GM19023 (cell line): ENCODE data around the gene EEF1AKMT2.
"Not testable (repeated sequence)": the region's sequence is repeated elsewhere in the genome, so short reads cannot be mapped to it uniquely, and the experiment has no call there.

ENCODE experiments used
- ATAC-seq: cut with Tn5 transposase; IDR thresholded peaks from one replicate; pipeline ENCODE4 v1.9.1; 2021; ENCODE audit warnings: mild to moderate bottlenecking, moderate library complexity; ENCODE audit not compliant: unreplicated experiment

The EEF1AKMT2 gene

GRCh38 chr10:124756156-124756903, 35.4 kb downstream of the EEF1AKMT2 start:
- no peak for ATAC-seq

GRCh38 chr10:124755581-124755980, 36.1 kb downstream of the EEF1AKMT2 start:
- no peak for ATAC-seq

GRCh38 chr10:124754227-124754626, 37.5 kb downstream of the EEF1AKMT2 start:
- ATAC-seq: no peak

- no peak for ATAC-seq
Observed at GRCh38 chr10:124748953-124749645, 42.6 kb downstream of the EEF1AKMT2 start.

GRCh38 chr10:124748166-124748565, 43.5 kb downstream of the EEF1AKMT2 start:
- ATAC-seq: no peak

GRCh38 chr10:124747745-124748144, 43.9 kb downstream of the EEF1AKMT2 start:
- ATAC-seq: no peak

- ATAC-seq: no peak
Observed at GRCh38 chr10:124746992-124747391, 44.7 kb downstream of the EEF1AKMT2 start.

GRCh38 chr10:124746447-124746846, 45.2 kb downstream of the EEF1AKMT2 start:
- not testable (repeated sequence) for ATAC-seq

- ATAC-seq: no peak
Observed at GRCh38 chr10:124745673-124746072, 46.0 kb downstream of the EEF1AKMT2 start.

GRCh38 chr10:124745252-124745651, 46.4 kb downstream of the EEF1AKMT2 start:
- no peak for ATAC-seq

GRCh38 chr10:124744102-124745050, 47.3 kb downstream of the EEF1AKMT2 start, which contains the start of gene FAM53B:
TSS of gene FAM53B (minus strand) at chr10:124744378. CDS start at chr10:124706713, 37,665 bp downstream.
- peak; percentile 69 for ATAC-seq

- peak; percentile 24 for ATAC-seq
Observed at GRCh38 chr10:124743191-124744101, 48.2 kb downstream of the EEF1AKMT2 start.

- no peak for ATAC-seq
Observed at GRCh38 chr10:124742413-124743190, 49.1 kb downstream of the EEF1AKMT2 start.

- ATAC-seq: no peak
Observed at GRCh38 chr10:124741922-124742412, 49.7 kb downstream of the EEF1AKMT2 start.

GRCh38 chr10:124741281-124741921, 50.3 kb downstream of the EEF1AKMT2 start:
- ATAC-seq: peak; percentile 42

GRCh38 chr10:124740369-124741280, 51.1 kb downstream of the EEF1AKMT2 start:
- ATAC-seq: peak; percentile 13

- no peak for ATAC-seq
Observed at GRCh38 chr10:124739986-124740368, 51.7 kb downstream of the EEF1AKMT2 start.
